Camera-type eye (tissue), 1 donor: ENCODE data around the gene PIH1D2. TPM values are rescaled to one million over a fixed set of nuclear protein-coding genes. Genes with fewer than 3 reads are reported as not detected.

ENCODE experiments used
- total RNA-seq: library from RNA; depleted of rRNA; stranded (reverse); fragments of >200 nt; gene quantifications from one replicate; pipeline ENCODE4 v1.2.3, GENCODE V29; 2014

The PIH1D2 gene
- total RNA-seq = 5.9 TPM

GRCh38 chr11:112073941-112074811 lies at the start of gene PIH1D2, which contains the start of gene NKAPD1:
Gene PIH1D2 (minus strand): TSS chr11:112074017. CDS start chr11:112073174, 843 bp downstream.
Gene NKAPD1 (plus strand): TSS chr11:112074299. CDS start chr11:112075575, 1,276 bp downstream.

GRCh38 chr11:112086422-112087191 lies 12.8 kb upstream of the PIH1D2 start, which contains the start of the genes SDHD and TIMM8B:
Gene SDHD (plus strand): TSS chr11:112086873. CDS start chr11:112086908, 35 bp downstream.
Gene TIMM8B (minus strand): TSS chr11:112086756. CDS start chr11:112086723, 33 bp downstream.

GRCh38 chr11:112024773-112025678 lies 48.8 kb downstream of the PIH1D2 start, which contains the start of gene DLAT:
Gene DLAT (plus strand): TSS chr11:112025408. CDS start chr11:112025473, 65 bp downstream.

Other genes starting within 250 kb of the PIH1D2 start
- 67.5 TPM for gene ALG9, start 202.4 kb downstream of the PIH1D2 start, total RNA-seq
- gene FDXACB1, start 194.9 kb downstream of the PIH1D2 start, total RNA-seq = 4.9 TPM
- gene CFAP68, start 194.5 kb downstream of the PIH1D2 start, total RNA-seq = 14.3 TPM
- gene CRYAB, start 162.2 kb downstream of the PIH1D2 start, total RNA-seq = 492 TPM
- 1.9 TPM for gene HSPB2, start 161.3 kb downstream of the PIH1D2 start, total RNA-seq
- 1.3 TPM for gene C11orf52, start 155.1 kb downstream of the PIH1D2 start, total RNA-seq
- 53.6 TPM for gene DIXDC1, start 136.7 kb downstream of the PIH1D2 start, total RNA-seq
- gene DLAT, start 48.6 kb downstream of the PIH1D2 start, total RNA-seq = 35.1 TPM
- gene NKAPD1, start 282 bp upstream of the PIH1D2 start, total RNA-seq = 31.3 TPM
- 48.8 TPM for gene TIMM8B, start 12.7 kb upstream of the PIH1D2 start, total RNA-seq
- gene SDHD, start 12.9 kb upstream of the PIH1D2 start, total RNA-seq = 70.3 TPM
- gene IL18, start 90.1 kb upstream of the PIH1D2 start, total RNA-seq = 4.4 TPM
- 0.93 TPM for gene TEX12, start 93.4 kb upstream of the PIH1D2 start, total RNA-seq
- 16.1 TPM for gene BCO2, start 101.5 kb upstream of the PIH1D2 start, total RNA-seq
- 34.7 TPM for gene PTS, start 152.4 kb upstream of the PIH1D2 start, total RNA-seq
- gene PLET1, start 186.8 kb upstream of the PIH1D2 start, total RNA-seq = not detected